NK-92 (cell line): ENCODE data around the gene KCNAB1.
"Not testable (repeated sequence)": the region's sequence is repeated elsewhere in the genome, so short reads cannot be mapped to it uniquely, and the experiment has no call there.

ENCODE experiments used
- DNase-seq: peaks from one replicate; lab custom pipeline; 2025; ENCODE audit not compliant: unreplicated experiment; lab: John Stamatoyannopoulos, UW

Gene KCNAB1

DNA sequence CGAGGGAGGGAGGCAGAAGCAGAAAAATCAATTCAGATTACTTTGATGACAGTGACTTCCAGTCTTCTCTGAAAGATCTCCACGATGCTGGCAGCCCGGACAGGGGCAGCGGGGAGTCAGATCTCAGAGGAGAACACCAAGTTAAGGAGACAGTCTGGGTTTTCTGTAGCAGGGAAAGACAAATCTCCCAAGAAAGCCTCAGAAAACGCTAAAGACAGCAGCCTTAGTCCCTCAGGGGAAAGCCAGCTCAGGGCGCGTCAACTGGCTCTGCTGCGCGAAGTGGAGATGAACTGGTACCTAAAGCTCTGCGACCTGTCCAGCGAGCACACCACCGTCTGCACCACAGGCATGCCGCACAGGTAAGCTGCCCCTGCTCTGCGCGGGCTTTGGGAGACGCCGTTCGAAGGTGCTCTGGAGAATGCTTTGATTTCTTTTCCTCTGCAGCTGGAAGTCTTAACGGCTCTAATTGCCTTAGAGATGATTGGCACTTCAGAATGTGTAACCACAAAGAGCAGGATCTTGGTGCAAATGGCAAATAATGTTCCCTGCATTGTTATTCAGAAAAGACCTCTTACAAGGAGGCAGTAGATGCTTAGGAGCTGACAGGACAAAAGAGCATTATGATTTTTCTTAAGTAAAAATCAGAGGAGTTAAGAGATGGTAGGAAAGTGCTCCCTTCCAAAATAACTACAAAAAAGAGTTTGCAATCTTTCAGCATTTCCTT is at the start of gene KCNAB1:
KCNAB1 (plus strand) TSS at position 51 of the 724 bp plus-strand sequence.
- no peak for DNase-seq

DNA sequence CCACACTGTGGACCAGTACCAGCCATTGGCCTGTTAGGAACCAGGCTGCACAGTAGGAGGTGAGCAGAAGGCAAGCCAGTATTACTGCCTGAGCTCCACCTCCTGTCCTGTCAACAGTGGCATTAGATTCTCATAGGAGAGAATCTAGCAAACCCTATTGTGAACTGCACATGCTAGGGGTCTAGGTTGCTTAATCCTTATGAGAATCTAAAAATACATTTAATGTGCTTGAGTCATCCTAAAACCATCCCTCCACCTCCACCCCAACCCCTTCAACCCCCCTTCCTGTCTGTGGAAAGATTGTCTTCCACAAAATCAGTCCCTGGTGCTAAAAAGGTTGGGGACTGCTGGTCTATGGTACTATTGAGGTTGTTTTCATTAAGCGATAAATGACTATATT is 49.3 kb upstream of the KCNAB1 start:
- no peak for DNase-seq

DNA sequence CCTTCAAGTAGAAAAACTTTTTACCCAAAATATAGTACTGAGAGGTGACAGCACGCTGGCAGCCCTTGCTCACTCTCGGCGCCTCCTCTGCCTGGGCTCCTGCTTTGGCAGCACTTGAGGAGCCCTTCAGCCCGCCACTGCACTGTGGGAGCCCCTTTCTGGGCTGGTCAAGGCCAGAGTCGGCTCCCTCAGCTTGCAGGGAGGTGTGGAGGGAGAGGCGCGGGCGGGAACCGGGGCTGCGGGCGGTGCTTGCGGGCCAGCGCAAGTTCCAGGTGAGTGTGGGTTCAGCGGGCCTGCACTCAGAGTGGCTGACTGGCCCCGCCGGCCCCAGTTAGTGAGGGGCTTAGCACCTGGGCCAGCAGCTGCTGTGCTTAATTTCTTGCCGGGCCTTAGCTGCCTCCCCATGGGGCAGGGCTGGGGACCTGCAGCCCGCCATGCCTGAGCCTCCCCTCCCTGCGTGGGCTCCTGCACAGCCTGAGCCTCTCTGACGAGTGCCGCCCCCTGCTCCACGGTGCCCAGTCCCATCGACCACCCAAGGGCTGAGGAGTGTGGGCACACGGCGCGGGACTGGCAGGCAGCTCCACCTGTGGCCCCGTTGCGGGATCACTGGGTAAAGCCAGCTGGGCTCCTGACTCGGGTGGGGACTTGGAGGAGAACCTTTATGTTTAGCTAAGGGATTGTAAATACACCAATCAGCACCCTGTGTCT is 47.3 kb upstream of the KCNAB1 start:
- DNase-seq: not testable (repeated sequence)

DNA sequence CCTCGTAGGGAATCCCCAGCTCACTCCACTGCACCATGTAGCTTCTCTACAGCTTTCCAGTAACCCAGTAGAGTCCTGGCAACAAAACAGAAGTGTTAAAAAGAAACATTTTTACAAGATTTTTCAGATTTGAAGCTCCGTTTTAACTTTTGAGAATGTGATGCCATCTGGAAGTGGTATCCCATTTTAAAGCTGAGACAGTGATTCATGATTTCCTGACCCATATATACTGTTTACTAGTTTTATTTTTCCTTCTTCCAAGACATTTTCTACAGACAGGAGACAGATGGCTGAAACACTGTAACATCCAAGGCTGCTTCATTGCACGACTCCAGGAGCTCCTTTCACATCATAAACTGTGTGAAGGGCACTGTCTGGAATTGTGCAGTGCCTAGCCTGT is 30.3 kb upstream of the KCNAB1 start:
- DNase-seq: no peak

DNA sequence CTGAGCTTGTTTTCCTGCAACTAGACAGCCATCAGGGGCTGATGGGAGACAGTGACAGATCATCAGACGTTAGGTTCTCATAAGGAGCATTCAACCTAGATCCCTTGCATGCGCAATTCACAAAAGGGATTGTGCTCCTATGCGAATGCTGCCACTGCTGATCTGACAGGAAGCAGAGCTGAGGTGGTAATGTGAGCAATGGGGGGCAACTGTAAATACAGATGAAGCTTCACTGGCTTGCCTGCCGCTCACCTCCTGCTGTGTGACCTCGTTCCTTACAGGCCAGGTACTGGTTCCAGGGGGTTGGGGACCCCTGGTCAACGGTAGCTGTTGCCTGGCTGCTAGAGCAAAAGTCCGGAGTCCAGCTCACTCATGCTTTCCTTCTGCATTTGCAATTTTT is 26.4 kb upstream of the KCNAB1 start:
- DNase-seq: no peak

DNA sequence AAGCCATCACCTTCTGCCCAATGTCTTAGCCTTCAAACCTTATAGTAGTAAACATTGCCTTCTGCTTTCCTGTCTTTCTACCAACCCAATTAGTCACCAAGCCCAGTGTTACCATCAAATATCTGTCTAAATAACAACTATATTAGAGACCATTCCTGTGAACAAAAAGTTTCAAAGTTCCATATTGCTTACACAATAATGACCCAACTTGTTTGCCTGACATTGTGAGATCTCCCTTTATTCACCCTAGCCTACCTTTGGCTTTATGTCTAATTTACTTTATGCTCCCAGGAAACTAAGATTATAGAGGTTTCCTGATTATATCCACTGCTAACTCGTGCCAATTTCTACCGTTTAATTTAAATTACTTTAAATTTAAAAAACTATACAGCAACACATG is 26.0 kb upstream of the KCNAB1 start:
- DNase-seq: no peak

DNA sequence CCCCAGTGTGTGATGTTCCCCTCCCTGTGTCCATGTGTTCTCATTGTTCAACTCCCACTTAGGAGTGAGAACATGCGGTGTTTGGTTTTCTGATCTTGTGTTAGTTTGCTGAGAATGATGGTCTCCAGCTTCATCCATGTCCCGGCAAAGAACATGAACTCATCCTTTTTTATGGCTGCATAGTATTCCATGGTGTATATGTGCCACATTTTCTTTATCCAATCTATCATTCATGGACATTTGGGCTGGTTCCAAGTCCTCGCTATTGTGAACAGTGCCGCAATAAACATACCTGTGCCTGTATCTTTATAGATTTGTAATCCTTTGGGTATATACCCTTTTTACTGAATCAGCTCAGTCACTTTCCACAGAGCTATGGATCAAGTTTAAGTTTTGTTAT is 24.7 kb upstream of the KCNAB1 start:
- not testable (repeated sequence) for DNase-seq

DNA sequence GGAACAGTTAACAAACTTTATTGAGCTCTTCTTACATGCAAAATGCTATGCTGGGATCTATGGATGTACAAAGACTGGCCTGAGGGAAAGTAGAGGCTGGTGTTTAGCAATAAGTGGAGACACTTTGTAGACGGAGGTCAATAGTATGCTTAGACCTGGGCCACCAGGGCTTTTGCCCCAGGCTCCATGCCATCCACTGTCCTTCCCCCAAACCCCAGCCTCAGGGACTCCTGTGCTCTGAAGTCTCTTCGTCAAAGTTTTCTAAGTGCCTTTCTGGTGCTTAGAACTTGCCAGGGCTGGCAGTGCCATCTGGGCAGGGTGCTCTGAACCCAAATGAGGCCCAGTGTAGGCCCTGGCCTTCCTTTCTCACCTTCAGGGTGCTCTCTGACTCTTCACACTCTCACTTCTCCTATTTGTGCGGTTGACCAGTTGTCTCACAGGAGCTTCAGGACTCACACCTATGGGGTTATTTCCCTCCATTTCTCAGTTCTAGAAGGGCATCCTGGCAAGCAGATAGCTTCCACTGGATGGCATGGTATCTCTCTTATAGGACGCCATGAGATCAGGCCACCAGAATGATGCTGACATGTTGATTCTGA is 21.8 kb upstream of the KCNAB1 start:
- no peak for DNase-seq

DNA sequence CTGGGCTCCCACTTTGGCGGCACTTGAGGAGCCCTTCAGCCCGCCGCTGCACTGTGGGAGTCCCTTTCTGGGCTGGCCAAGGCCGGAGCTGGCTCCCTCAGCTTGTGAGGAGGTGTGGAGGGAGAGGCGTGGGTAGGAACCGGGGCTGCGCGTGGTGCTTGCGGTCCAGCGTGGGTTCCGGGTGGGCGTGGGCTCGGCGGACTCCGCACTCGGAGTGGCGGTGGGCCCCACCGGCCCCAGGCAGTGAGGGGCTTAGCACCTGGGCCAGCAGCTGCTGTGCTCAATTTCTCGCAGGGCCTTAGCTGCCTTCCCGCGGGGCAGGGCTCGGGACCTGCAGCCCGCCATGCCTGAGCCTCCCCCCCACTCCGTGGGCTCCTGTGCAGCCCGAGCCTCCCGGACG is 21.0 kb upstream of the KCNAB1 start:
- not testable (repeated sequence) for DNase-seq

DNA sequence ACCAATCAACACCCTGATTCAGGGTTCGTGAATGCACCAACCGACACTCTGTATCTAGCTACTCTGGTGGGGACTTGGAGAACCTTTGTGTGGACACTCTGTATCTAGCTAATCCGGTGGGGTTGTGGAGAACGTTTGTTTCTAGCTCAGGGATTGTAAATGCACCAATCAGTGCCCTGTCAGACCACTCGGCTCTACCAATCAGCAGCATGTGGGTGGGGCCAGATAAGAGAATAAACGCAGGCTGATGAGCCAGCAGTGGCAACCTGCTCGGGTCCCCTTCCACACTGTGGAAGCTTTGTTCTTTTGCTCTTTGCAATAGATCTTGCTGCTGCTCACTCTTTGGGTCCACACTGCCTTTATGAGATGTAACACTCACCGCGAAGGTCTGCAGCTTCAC is 20.4 kb upstream of the KCNAB1 start:
- not testable (repeated sequence) for DNase-seq

DNA sequence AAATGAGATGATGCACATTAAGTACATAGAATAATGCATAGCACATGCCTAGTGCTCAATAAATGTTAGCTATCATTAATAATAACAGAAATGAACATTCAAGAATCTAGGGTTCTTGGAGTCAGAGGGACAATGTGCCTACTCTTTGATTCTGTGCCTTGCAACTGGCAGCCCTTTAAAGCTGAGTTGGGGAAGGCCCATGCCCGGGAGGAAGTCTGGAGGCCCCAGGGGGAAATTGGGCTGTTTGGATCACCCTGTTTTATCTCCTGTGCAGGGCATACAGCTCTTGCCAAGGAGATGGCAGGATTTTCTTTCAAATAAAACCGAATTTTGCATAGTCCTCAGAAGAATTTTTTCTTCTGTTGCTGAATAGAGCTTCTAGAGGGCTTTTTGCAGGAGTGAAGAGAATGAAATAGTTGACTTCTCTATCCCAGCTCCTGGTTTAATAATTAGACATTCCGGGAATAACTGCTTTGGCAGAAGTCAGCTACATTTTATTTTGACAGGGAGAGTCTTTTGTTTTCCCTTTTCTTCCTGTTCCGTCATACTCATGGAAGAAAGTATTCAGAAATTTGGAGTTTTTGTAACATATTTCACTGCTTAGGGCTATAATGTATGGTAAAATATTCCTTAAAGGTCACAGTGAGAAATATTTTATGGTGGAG is 18.0 kb upstream of the KCNAB1 start:
- no peak for DNase-seq

DNA sequence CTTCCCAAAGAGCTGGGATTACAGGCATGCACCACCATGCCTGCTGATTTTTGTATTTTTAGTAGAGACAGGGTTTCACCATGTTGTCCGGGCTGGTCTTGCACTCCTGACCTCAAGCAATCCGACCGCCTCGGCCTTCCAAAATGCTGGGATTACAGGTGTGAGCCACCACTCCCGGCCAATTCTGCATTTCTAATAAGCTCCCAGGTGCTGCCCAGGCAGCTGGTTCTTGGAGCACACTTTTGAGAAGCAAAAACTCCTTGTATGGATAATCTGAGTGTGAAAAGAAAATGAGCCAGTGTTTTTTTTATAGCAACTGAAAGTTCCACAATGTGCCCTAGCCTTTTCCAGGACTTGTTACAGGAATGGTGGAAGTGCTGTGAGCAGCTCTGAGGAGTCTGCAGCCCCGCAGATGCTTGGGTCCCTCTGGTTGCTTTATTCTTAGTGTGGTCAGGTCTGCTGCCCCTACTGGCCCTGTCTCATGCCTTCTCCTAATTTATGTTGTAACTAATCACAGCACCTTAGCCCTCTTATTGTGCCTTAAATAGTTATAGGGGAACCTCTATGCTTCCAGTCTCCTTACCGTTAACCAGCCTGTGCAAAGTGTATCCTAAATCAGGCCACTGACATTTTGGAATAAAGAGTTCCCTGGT is 13.5 kb upstream of the KCNAB1 start:
- no peak for DNase-seq

DNA sequence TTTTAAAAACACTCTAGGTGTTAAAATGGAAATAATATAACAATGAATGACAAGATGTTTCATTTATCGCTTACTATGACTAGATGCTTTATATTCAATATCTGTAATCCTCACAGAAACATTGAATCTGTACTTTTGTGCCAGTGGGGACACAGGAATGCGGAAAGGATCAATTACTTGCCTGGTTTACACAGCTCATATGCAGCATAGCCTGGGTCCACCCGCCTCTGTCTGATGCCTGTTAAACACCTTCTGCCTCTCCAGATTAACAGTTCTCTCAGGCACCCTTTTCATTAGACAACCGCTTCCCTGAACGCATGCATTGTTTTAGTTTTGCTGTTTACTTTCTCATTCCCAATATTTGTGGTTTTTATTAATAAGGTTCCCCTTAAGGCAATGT is 12.9 kb upstream of the KCNAB1 start:
- no peak for DNase-seq

DNA sequence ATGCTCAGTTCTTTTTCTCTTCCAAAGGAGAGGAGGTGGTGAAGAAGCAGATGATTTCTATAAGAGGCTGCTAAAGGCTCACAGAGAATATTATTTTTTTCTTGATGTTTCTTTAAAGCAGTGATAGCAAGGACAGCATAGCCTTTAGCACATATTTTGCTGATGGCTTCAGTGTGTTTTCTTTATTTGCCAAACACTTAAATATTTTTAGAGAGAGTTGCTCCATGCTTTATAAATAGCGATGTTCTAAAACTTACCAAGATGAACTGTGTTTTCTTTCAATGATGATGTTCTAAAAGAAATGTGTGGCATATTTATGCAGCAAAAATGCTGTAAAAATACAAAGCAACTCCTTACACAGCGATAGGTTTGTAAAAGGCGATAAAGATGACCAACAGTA is 11.8 kb upstream of the KCNAB1 start:
- no peak for DNase-seq

DNA sequence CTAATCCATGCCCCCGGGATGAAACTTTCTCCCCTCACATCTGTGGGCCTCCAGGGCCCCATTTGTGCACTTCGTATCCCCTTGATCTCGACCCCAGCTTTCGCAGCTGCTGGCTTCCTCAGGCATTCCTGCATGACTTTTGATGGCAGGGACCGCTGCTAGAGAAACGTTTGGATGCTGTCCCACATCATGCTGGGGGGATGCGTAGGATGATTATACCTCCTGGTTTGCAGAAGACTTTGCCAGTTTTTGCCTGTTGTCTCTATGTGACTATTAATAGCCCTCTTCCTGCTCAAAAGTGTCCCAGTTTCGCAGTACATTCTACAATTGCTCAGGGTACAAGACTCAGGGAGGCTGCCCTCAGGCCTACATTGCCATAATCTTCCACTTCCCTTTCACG is 10.4 kb upstream of the KCNAB1 start:
- DNase-seq: no peak

DNA sequence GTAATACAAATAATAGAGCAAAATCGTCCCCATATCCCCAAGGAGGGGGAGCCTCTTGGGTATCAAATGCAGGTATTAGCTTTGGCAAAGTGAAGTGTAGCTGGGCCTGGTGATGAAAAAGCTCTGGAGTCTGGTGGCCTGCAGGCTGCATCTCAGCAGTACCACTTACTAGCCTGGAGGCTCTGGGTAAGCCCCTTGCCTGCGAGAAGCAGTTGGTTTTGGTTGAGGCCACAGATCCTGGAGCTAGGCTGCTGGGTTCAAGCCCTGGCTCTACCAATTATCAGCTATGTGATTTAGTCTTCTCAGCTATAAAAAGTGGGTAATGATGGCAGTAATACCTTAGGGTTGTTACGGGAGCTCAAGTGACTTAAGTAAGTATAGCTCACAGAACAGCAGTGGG is 6.1 kb downstream of the KCNAB1 start:
- no peak for DNase-seq

DNA sequence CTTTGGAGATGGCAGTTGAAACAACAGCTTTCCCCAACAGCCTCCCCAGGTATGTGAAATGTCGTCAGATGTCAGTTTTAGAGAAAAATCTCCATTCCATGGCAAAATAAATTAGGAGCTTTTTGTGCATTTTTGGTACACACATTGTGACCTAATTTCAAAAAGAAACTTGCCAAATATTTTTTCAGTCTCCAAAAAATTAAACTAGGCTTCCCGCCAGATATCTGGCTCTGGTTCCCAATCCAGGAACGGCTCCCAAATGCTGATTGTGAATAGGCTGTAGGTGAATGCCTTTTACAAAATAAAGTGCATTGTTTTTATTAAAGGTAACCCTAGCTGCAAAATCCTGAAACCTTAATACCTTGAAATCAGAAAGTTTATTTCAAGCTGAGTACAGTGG is 10.9 kb downstream of the KCNAB1 start:
- no peak for DNase-seq

DNA sequence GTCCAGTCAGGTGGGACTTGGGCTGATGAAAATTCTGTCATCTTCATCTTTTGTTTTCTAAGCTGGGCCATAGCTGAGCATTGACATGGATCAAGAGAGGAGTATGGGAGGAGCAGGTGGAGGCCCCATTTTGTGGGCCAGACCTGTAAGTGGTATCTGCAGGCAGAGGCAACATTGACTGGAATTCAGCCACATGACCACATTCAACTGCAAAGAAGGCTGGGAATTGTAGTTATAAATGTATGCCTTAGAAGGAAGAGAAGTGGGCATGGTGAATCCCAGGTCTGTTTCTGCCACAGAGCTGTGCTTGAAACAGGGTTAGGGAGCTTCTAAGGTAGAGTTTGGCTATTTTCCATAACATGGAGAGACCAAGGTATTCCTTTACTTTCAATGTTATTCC is 11.4 kb downstream of the KCNAB1 start:
- DNase-seq: no peak

DNA sequence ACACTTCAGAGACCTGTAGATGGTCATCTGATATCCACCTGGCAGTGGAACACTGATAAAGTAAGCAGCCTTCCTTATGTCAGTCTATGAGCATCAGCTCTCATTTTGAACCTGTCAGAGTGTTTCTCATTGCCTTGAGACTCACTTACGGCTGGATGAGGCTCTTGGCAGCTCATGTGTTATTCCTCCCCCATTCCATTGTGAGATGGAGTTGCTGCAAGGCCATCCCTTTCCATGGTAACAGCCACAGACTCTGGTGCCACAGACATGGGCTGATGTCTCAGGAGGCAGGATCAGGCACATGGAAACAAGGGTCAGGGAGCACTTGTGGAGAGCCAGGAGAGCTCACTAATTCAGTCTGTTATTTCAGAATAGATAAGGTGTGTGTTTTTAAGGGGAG is 11.9 kb downstream of the KCNAB1 start:
- no peak for DNase-seq

DNA sequence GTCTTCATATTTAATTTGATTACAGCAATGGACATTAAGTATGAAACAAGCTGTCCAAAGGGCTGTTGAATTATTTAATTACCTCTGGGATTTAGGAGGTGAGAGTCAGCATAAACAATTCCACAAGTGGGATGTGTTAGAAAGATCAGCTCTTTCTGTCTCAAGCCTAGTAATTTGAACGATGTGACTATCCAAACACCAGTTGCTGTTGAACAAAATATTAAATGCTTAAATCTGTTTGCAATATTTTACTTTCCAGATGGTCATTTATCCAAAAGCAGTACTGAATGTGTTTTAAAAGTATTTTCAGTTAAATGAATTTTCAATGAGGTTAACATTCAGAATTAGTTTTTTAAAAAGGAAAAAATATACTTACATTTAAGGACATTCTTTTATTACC is 12.7 kb downstream of the KCNAB1 start:
- DNase-seq: no peak

DNA sequence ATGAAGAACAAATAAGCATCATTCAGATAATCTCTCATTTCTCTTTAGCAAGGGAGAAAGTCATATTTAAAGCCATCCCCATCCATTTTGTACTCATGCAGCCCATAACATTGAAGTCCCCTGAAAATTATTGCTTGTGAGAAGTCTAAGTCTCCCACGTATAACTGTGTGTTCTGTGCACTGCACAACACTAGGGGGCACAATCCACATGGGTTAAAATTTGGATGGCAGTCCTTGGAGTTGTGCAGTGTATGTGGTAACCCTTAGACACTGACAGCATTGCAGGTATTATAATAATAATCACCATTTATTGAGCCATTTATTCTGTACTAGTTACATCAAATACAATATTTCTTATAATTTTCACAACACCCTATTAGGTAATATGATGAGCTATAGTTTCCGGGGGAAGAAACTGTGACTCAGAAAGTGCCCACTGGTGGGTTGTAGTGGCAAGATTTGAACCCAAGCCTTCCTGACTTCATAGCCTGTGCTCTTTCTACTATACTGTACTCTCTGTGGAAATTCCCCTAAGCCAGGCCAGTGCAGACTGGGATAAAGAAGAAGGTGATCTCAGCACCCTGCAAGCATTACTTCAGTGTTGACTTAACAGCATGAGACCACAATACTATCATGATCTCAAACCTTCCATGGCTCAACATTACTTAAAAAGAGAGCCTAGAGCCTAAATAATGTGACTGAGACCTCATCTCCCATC is 15.7 kb downstream of the KCNAB1 start:
- DNase-seq: no peak
